Glutamatergic neuron (in vitro differentiated cells): ENCODE results near the gene CTSA. TPM values are rescaled to one million over a fixed set of nuclear protein-coding genes. Genes with fewer than 3 reads are reported as not detected.

Source experiments
- DNase-seq: peaks from one replicate; pipeline ENCODE4 v3.0.0; 2022
- H3K27ac Mint-ChIP-seq: one replicate; pipeline ENCODE4 v1.8.0; 2020; ENCODE audit warnings: mild to moderate bottlenecking, mixed read lengths, inconsistent platforms; ENCODE audit not compliant: unreplicated experiment
- H3K27me3 Mint-ChIP-seq: one replicate; pipeline ENCODE4 v1.8.0; 2020; ENCODE audit warnings: mild to moderate bottlenecking, moderate library complexity, mixed read lengths, inconsistent platforms; ENCODE audit not compliant: unreplicated experiment
- H3K36me3 Mint-ChIP-seq: one replicate; pipeline ENCODE4 v1.8.0; 2020; ENCODE audit warnings: mild to moderate bottlenecking, mixed read lengths, inconsistent platforms; ENCODE audit not compliant: unreplicated experiment
- H3K4me1 Mint-ChIP-seq: one replicate; pipeline ENCODE4 v1.8.0; 2020; ENCODE audit warnings: mild to moderate bottlenecking, low read depth, mixed read lengths, inconsistent platforms; ENCODE audit not compliant: unreplicated experiment
- H3K4me3 Mint-ChIP-seq: one replicate; pipeline ENCODE4 v1.8.0; 2020; ENCODE audit warnings: mild to moderate bottlenecking, mixed read lengths, inconsistent platforms; ENCODE audit not compliant: unreplicated experiment
- H3K9me3 Mint-ChIP-seq: one replicate; pipeline ENCODE4 v1.8.0; 2020; ENCODE audit warnings: mild to moderate bottlenecking, moderate library complexity, mixed read lengths, inconsistent platforms; ENCODE audit not compliant: unreplicated experiment
- CTCF ChIP-seq: fragments of 200-600 bp; sonication (generic); IDR thresholded peaks from one replicate; pipeline ENCODE4 v1.5.0; 2021; ENCODE audit not compliant: partially characterized antibody, unreplicated experiment
- total RNA-seq: library from RNA; stranded (reverse); fragmentation: NEBNext Ultra II Directional; extraction: Animal tissue kit (Norgen Biotek cat#: 25700); gene quantifications from one replicate; pipeline ENCODE4 v1.2.1, GENCODE V29; 2021; ENCODE audit not compliant: unreplicated experiment

Gene CTSA
- total RNA-seq, 1 donor from 2014 or later, result 63.7 TPM

GRCh38 chr20:45845452-45845851, 45.7 kb upstream of the CTSA start:
- Mint-ChIP-seq H3K9me3 (no peaks in the 10 kb centered on the region), H3K36me3 (no peaks in the 10 kb centered on the region), H3K4me1 (no peaks in the 10 kb centered on the region), H3K27me3 (peaks cover 2% of the 10 kb centered on the region), H3K27ac (no peak overlapping the region), H3K4me3 (no peak overlapping the region)
- DNase-seq, result no peak
- no peak for TF ChIP-seq CTCF

DNA sequence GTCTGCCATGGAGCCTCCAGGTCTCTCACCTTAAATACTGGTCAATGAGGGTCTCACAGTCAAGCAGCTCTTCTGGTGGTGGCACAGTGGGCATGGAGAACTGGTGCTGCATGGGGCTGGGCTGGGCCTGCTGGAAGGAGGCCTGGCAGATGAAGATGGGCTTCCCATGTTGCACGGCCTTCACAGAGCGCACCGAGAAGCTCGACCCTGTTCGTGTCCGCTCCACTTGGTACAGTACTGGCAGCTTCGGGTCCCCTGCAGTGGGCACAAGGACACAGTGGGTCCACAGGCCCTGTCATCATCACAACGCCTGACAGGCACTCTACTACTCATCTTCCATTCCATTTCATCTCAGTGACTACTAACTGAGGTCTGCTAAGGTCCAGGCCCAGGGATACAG, 42.7 kb upstream of the CTSA start:
- no peak for TF ChIP-seq CTCF
- Mint-ChIP-seq H3K4me1 (no peaks in the 10 kb centered on the region), H3K27me3 (peaks cover 4% of the 10 kb centered on the region), H3K36me3 (no peaks in the 10 kb centered on the region), H3K27ac (no peak overlapping the region), H3K9me3 (no peaks in the 10 kb centered on the region), H3K4me3 (no peak overlapping the region)
- DNase-seq, result no peak

GRCh38 chr20:45848969-45849582, 42.1 kb upstream of the CTSA start:
- Mint-ChIP-seq H3K4me1 (no peaks in the 10 kb centered on the region), H3K27ac (no peak overlapping the region), H3K4me3 (no peak overlapping the region), H3K27me3 (peaks cover 4% of the 10 kb centered on the region), H3K36me3 (no peaks in the 10 kb centered on the region), H3K9me3 (no peaks in the 10 kb centered on the region)
- no peak for DNase-seq
- TF ChIP-seq CTCF, result no peak

- Mint-ChIP-seq H3K27ac (no peak overlapping the region), H3K36me3 (no peaks in the 10 kb centered on the region), H3K4me3 (no peak overlapping the region), H3K4me1 (peaks cover 2% of the 10 kb centered on the region), H3K9me3 (no peaks in the 10 kb centered on the region), H3K27me3 (peaks cover 2% of the 10 kb centered on the region)
- TF ChIP-seq CTCF, result no peak
- DNase-seq, result no peak
Measured at GRCh38 chr20:45850238-45850637, 40.9 kb upstream of the CTSA start.

DNA sequence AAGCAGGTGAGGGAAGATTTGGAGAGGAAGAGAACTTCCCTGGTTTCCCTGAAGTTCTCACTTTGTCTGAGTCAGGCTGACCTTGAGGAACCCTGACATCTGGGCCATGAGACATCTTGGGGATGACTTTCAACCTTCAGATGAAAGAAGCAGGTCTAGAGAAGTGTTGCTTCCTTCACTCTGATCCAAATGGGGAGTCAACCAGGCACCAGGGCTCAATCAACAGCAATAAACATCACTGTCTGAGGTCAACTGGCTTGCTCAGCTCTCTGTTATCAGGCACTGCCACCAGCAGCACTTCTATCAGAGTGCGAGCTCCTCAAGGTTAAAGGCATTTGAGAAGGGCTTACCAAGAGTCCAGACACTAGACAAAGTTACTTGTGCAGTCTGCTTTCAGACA, 40.2 kb upstream of the CTSA start:
- no peaks in the 10 kb centered on the region for H3K36me3 Mint-ChIP-seq
- no peak for DNase-seq
- no peak for TF ChIP-seq CTCF
- H3K4me3 Mint-ChIP-seq, result no peak overlapping the region
- no peaks in the 10 kb centered on the region for H3K9me3 Mint-ChIP-seq
- no peak overlapping the region for H3K27ac Mint-ChIP-seq
- H3K27me3 Mint-ChIP-seq, result peaks cover 2% of the 10 kb centered on the region
- H3K4me1 Mint-ChIP-seq, result peaks cover 2% of the 10 kb centered on the region
